Stimulated activated naive CD4-positive, alpha-beta T cell (primary cell): ENCODE measurements around the gene GCNA.

Experiments
- DNase-seq, 6 experiments: peaks; one replicate each; lab custom pipeline; 2025; lab: John Stamatoyannopoulos, UW

Gene GCNA

DNA sequence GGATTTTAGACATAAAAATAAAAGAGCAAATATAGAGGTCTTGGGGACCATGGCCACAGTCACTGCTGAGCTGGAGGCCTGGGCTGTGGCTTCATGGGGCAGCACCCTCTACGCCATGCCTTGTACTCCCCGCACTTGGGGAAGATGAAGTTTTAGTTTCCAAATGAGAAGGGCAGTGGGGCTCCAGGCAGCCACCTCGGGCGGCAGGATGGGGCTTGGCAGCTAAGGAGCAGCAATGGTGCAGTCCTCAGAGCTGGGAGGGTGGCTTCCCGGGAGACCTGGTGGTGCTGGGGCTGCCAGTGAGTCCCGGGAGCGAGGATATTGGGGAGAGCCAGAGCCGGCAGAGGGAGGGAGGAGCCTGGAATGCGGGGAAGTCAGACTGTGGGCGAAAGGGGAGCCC, 37.7 kb downstream of the GCNA start:
- DNase-seq: no peak

DNA sequence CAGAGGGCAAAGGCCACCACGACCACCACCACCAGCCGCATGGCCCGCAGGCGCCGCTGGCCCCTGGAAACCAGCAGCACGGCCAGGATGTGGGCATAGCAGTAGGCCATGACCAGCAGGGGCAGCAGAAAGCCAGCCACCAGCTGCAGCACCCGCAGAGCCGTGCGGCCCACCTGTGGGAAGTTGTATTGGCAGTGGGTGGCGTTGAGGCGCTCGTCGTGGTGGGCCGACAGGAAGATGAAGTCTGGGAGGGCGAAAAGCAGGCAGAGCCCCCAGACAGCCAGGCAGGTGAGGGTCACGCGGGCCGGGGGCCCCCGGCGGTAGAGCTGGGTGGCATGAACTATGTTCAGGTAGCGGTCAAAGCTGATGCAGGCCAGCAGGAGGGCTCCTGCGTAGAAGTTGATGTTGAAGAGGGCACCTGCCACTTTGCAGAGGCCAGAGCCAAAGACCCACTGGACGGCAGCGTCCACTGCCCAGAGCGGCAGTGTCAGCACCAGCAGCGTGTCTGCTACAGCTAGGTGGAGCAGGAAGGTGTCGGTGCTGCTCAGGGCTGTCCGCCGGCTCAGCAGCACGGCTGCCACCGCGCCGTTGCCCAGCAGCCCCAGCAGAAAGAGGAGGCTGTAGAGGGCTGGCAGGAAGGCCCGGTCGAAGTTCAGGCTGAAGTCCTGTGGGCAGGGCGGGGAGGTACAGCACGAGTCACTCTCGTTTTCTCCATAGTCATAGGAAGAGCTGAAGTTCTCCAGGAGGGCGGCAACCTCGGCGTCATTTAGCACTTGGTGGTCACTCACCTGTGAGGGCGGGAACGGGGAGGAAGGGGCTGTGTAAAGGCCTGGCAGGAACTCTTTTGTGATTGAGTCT, 38.7 kb downstream of the GCNA start:
- DNase-seq: no peak

DNA sequence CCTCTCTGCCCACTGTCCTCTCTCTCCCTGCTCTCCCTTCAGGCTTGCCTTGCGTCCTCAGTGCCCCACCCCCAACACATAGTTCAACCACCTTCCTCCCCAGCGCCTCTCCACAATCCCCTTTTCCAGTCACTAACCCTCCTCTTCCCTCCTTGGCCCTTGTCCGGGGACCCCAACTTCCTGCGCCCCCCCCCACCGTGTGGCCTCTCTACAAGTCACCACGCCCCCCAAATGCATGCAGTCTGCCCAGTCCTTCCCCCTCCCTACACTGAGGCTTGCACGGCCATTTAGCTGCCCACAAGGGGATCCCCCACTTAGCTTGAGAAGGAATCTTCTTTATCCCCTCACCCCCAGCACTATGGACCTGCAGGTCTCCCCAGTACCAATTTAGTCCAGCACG, 39.5 kb downstream of the GCNA start:
- DNase-seq: no peak

DNA sequence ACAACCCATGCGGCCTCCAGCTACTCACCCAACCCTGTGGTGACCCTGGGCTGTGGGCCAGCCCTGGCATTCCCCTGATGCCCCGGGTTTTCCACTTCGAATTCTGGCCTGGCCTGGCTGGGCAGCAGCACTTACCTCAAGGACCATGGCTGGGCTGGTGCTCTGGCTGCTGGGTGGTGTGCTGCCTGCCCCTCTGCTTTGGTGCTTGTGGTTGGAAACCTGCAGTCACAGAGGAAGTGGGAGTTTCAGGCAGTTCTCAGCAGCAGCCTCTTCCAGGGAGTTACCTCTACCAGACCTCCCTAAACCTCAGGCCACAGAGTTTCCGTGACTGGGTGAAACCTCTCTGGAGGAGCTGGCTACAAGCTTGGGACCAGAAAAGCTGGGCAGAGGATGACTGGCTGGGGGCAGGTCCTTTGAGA, 40.1 kb downstream of the GCNA start, which contains the start of gene CXCR3:
Gene CXCR3 (minus strand): TSS at position 209 of the 419 bp plus-strand sequence. CDS start 62 bp downstream, at position 147.
- peak in 2 of 6 experiments; percentile 0 to 33 for DNase-seq

DNA sequence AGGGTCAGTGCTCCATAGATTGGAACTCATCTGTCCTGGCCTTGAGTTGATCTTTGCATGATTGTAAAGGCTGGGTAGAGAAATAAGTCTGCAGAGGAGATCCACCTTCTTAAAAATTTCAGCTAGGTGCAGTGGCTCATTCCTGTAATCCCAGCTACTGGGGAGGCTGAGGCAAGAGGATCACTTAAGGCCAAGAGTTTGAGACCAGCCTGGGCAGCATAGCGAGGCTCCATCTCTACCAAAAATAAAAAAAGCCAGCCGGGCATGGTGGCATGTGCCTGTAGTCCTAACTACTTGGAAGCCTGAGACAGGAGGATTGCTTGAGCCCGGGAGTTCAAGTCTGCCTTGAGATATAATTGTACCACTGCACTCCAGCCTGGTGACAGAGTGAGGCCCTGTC, 40.5 kb downstream of the GCNA start:
- no peak for DNase-seq

DNA sequence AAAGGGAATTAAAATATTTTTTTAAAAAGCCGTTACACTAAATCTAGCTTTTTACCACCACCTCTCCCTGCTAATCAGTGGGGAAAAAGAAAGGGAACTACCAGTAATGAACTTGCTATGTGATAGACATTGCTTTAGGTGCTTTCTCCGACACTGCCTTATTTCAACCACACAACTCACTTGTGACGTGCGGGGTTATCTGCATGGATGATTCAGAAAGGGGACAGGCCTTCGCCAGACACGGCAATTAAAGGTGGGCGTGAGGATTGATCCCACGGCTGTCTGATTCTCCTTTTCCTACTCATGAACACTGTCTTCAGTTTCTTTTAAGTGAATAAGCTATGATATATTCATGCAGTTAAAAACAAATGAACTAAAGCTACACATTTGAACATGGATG, 41.0 kb downstream of the GCNA start:
- DNase-seq: no peak

DNA sequence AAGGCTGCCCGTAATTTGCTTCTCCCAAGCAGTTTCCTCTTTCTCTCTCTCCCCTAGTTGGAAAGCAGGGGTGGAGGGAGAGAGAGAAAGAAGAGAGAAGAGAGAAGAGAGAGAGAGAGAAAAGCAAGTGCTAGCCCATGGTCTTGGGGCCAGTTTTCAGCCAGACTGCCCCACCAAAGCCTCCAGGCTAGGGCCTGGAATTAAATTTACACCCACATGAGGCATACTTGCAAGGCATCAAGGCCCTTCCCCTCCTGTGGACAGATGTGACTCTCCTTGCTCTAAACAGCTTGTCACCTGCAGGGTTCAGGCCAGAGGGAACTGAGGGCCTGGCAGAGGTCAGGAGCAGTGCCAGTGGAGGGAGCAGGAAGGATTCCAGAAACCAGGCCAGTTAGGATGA, 41.7 kb downstream of the GCNA start:
- no peak for DNase-seq

DNA sequence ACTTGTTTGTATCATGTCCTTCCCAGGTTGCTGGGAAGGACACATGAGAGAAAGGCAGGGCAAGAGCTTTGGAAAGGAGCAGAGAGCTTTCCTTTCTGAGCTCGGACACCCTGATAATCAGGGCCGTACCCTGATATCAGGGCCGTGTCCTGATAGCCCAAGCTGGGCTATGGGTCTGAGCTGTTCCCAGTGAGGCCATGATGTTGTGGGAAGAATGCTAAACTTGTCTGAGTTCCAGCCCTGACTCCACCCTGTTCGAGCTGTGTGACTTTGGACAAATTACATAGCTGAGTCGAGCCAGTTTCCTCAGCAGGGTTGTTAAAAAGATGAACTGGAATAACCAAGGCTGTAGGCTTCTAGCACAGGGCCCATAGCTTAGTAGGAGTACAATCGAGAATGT, 43.4 kb downstream of the GCNA start:
- no peak for DNase-seq

DNA sequence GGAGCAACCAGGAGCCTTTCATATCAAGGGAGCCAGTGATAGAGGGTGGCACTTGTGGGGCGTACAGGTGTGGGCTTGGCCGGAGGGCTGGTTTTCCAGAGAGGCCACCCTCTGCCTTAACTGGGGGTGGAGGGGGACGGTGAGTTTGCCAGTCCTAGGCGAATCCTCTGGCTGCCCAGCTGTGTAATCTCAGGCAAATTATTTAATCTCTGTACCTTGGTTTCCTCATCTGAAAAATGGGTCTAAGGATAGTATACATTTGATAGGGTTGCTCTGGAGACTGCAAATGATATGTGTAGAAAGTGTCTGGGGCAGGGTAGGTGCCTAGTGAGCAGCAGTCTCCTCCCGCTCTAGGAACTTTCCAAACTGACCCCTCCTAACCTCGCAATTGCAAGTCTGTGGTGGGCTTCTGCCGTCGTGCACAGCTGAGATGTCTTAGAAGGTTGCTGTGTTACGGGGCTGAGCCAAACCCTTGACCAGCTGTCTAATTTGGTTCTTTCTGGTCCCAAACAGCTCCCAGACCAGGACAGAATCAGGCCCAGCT, 43.9 kb downstream of the GCNA start:
- DNase-seq: no peak

DNA sequence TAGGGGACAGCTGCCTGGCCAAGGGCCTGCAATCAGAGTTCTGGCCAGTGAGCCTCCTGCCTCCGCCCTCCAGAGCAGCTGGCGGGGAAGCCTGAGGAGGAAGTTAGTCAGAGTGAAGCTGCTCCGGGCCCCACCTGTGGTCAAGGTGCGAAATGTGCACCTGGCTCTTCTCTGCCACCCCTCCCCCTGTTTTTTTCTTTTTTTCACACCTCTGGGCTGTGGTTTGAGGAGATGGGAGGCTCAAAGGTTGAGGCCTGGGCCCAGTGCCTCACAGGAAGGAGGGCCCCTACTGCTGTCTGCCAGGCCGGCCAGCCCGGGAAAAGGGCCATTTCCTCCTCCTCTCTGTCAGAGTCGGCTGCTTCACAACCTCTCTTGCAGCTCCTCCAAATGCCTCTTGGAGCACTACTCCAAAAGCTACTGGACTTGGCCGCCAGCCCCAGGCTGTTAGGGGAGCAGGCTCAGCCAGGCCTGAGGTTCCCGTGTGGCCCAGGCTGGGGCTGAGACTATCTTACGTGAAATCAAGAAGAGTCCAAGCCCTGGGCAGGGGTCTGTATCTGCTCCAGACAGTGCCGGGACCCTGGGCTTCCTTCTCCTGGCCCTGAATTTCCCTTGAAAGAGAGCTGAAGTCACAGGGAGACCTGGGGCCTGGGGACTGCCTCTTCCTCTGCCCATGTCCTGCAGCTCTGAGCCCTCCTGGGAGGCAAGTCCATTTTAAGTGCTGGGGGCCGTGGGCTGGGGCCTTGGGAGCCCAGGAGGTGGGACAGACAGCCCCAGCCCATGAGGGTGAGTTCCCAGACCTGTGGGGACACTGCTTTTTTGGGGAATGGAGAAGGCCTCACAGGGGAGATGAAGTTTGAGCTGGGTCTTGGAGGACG, 44.6 kb downstream of the GCNA start:
- peak in 3 of 6 experiments; percentile 9 to 24 (median 21) for DNase-seq

DNA sequence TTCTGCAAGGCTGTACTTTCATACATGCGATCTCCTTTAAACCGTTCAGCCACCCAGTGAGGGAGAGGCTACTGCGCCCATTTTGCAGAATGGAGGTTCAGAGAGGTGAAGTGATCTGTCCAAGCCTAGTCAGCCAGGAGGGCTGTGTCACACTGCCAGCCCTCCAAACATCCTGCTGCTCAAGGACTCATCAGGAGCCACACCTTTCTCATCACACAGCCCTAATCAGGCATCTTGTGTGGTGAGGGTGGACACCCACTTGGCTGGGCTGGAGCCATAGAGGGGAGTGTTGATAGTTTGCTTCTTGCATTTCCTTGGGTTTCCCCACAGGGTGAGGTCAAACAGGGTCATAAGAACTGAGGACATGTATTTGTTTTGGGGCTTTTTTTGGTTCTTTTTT, 45.5 kb downstream of the GCNA start:
- no peak for DNase-seq

DNA sequence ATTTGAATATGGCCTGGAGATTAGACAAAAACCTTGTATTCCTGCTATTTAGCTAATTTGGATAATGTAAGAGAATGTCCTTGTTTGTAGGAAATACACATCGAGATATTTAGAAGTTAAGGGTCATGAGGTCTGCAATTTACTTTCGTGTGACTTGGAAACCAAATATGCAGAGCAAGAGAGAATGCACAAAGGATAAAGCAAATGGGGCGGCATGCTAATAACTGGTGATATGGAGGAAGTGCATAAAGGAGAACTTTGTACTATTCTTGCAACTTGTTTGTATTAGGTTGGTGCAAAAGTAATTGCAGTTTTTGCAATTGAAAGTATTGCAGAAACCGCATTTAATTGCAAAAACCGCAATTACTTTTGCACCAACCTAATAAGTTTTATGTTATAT, 47.2 kb downstream of the GCNA start:
- no peak for DNase-seq

DNA sequence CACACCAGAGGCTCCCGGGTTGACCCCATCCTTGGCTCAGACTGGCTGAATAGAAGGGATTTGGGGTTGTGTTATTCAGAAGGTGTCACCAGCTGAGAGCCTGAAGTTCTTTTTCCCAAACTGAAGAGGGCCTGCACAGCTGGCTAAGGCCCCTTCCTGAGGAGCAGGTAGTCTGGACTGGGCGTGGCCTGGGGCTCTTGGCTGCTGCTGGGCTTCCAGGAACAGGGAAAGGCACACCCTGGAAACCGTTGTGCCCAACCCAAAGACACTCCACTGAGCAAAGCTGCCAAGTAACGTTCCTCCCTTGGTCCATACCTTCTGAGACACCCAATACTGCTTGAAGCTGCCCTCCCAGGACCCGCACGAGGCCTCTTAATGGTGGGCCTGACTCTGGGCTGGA, 48.3 kb downstream of the GCNA start:
- DNase-seq: no peak

DNA sequence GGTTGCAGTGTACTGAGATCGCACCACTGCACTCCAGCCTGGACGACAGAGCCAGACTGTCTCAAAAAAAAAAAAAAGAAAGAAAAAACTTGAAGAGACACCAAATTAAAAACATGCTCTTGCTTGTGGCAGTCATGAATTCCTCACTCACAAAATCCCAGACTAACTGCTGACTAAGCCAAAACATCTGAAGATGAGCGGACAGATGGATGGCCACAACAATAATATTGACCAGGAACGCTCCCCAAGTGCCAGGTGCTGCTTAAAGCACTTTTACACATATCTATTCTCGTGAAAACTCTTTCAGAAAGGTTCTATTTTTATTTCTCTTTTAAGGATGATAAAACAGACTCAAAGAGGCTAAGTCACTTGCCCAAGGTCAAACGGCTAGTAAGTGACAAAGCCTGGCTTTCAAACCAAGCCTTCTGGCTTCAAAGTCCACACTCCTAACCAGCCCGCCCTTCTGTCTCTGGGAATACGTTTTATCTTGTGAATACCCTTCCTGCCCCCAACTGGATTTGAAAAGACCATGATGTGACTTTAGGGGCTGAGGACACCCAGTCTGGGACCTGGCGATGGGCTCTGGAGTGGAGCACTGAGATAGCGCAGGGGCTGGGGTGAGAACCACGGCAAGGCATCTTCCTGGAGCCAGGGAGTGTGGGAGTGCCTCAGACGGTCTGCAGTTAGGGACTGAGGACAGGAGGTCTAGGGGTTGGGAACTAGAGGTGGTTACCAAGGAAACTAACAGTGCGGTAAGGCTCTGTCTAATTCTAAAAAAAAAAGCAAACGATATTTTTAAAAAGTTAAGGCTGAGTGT, 49.6 kb downstream of the GCNA start:
- DNase-seq: no peak

DNA sequence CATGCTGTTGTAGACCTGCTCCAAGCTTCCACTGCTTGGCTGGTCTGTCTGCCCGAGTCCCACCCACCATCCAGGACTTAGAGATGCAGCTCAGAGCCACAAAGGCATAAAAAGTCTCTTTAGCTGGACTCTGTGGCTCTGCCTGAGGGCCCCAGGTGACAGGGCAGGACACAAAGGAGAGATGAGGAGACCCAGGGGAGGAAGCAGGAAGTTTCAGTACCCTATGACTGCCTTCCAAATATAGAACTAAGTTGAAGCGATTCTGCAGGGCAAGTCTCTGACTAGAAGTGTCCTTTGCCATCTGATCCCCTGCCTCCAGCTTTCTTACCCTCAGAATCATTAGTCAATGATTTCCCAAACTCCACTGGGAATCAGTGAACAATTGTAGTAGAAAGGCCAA, 51.2 kb downstream of the GCNA start:
- DNase-seq: no peak

DNA sequence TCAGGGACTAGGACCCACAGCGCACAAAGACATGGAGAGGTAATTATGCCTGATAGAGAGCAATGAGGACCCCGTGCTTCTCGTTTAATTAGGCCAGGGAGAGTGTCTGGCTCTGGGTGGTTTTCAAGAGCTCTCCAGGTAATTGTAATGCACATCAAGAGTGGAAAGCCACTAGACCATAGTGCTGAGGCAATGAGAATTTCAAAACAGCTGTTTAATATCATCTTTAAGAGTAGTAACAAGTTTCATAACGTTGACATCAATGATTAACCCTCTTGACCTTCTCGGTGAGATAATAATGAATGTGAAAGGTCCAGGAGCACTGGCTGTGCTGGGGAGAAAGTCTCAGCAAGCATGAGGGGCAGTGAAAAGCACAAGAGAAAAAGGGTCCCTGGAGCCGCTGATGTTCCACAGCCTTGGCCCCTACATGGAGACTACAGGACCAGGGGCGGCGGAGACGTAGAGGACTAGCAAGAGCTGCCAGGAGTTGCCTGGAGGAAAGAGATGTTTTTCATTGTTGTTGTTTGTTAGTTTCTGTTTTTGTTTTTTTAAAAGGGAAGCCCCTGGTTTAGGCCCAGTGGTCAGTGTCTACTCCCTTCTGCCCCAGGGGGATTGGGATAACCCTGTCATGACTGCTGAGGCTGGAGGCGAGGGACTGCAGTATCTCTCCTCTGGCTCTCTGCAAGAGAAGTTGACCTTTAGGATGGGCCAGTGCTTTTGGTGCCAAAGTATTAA, 54.9 kb downstream of the GCNA start:
- DNase-seq: no peak

DNA sequence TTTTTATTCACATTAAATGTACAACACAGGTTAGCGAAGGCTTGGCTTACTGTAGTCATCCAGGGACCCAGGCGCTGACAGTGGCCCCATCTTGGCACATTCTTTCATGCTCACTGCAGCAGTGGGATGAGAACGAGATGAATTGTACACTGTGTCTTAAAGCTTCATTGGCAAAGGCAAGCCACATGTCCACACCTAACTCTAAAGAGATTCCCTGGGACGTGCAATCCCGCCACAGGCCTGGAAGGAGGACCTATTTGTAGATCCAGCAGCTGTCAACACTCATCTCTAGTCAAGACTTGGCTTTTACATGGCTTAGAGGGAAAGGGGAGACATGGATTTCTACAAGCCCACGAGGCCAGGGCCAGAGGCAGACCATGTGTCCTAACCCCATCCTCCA, 56.1 kb downstream of the GCNA start:
- no peak for DNase-seq

DNA sequence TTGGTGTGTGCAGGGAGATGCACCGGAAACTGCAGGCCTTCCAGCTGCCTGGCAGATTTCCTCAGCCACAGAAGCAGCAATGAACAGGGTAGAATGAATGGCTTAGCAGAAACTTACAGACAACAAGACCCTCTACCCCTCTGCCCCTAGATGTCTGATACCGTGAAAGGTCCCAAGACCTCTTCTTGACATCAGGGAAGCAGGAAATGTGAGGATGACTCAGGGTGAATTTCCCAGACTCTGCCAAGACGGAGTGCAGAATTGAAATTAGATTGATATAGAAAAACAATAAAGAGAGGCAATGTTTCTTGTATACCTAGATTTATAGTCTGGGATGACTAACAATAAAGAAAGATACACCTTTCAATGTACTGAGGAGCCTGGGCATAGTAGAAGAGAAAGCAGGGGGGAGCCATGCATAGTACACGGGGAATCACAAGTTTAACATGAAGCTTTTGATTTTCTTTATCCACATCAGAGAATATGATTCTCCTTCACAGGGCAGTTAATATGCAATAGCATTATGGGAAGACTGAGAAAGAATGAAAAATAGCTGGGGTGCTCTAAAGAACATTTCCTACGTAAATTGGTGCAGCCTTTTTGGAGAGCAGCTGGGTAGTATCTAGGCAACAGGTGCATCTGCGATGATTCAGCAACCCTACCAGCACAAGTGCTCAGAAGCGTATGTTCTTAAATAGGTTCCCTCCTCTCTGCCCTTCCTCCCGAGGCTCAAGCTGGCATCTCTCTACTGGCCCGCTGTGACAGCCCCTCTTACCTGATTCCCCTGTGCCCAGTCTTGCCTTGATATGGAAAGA, 58.4 kb downstream of the GCNA start:
- DNase-seq: no peak

DNA sequence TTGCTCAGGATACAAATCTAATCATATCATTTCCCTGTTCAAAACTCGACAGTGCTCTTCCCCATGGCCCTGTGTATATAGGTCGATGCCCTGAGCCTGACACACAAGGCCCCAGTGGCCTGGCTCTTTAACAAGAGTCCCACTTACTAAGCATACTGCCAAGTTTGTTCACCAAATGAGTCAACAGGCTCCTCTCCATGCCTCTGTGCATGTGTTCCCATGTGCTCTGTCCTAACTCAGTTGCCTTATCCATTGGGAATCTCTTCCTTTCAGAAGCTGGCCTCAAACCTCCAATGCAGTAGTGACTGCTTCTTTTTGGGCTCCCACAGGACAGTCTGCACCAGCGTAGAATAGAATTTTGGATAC, 59.0 kb downstream of the GCNA start:
- DNase-seq: no peak

DNA sequence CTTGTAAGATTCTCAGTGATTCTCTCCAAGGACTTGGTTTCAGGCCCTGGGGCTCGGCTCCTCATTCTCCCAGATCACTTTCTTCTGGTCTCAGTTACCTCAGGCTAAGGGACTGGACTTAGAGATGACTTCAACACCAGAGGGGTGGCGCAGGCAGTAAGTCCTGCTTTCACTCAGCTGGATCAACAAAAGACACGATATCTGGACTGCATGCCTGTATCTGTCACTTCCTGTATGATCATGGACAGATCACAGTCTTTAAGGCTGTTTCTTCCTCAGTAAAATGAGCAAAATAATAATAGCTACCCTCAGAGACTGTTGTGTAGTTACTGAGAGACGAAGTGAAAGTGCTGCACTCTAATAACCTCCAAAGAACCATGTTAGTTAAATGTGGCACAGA, 59.6 kb downstream of the GCNA start:
- DNase-seq: no peak
